HG02588 (cell line): ENCODE results near the gene TMEM141.
"Not testable (repeated sequence)": the region's sequence is repeated elsewhere in the genome, so short reads cannot be mapped to it uniquely, and the experiment has no call there.

Source experiments
- ATAC-seq: cut with Tn5 transposase; IDR thresholded peaks from one replicate; pipeline ENCODE4 v1.9.1; 2021; ENCODE audit warnings: mild to moderate bottlenecking, moderate library complexity; ENCODE audit not compliant: unreplicated experiment

Gene TMEM141

GRCh38 chr9:136792321-136793085, 1.4 kb downstream of the TMEM141 start:
- ATAC-seq: no peak

GRCh38 chr9:136793086-136793946, 2.2 kb downstream of the TMEM141 start:
- no peak for ATAC-seq

GRCh38 chr9:136794281-136794999, 3.3 kb downstream of the TMEM141 start:
- ATAC-seq: no peak

- no peak for ATAC-seq
Measured at GRCh38 chr9:136795000-136795348, 3.8 kb downstream of the TMEM141 start.

- ATAC-seq: no peak
Measured at GRCh38 chr9:136796238-136796774, 5.2 kb downstream of the TMEM141 start, which contains the start of gene CCDC183. Gene CCDC183, plus strand, starts transcription at chr9:136796338. Its CDS starts 60 bp downstream, at chr9:136796398.

GRCh38 chr9:136796775-136797347, 5.7 kb downstream of the TMEM141 start:
- ATAC-seq: not testable (repeated sequence)

GRCh38 chr9:136798708-136799078, 7.5 kb downstream of the TMEM141 start:
- no peak for ATAC-seq

- ATAC-seq: no peak
Measured at GRCh38 chr9:136799079-136799853, 8.1 kb downstream of the TMEM141 start.

- ATAC-seq: peak; percentile 36
Measured at GRCh38 chr9:136799854-136800657, 8.9 kb downstream of the TMEM141 start.

GRCh38 chr9:136802321-136802720, 11.2 kb downstream of the TMEM141 start:
- ATAC-seq: no peak

- ATAC-seq: not testable (repeated sequence)
Measured at GRCh38 chr9:136803009-136803550, 11.9 kb downstream of the TMEM141 start.

- ATAC-seq: no peak
Measured at GRCh38 chr9:136803551-136804508, 12.7 kb downstream of the TMEM141 start.

- ATAC-seq: no peak
Measured at GRCh38 chr9:136804509-136805206, 13.5 kb downstream of the TMEM141 start.

GRCh38 chr9:136805207-136805740, 14.1 kb downstream of the TMEM141 start:
- ATAC-seq: no peak

- no peak for ATAC-seq
Measured at GRCh38 chr9:136806067-136806466, 14.9 kb downstream of the TMEM141 start.

- no peak for ATAC-seq
Measured at GRCh38 chr9:136806631-136807201, 15.6 kb downstream of the TMEM141 start.
